GM12878 (cell line): Measurements from ENCODE around the gene RTL9. TPM values are rescaled to one million over a fixed set of nuclear protein-coding genes. Genes with fewer than 3 reads are reported as not detected.

Experiments
- ATAC-seq: fragments of 200-7000 bp; cut with Tn5 transposase; 3 replicates; pipeline ENCODE4 v1.9.1; 2020; ENCODE audit warnings: mild to moderate bottlenecking, moderate library complexity
- BruUV-seq: library from RNA; stranded (reverse); fragments of 400-500 nt; replicated peaks from 2 replicates; lab custom pipeline; 2021; lab: Mats Ljungman, UMichigan
- CTCF ChIA-PET: fragments of 300-600 bp; sonication (Branson Sonifier 250); formaldehyde crosslinking; extraction: SDS; loops from one replicate; lab custom pipeline; 2021; ENCODE audit warnings: inconsistent platforms; lab: Yijun Ruan, JAX
- POLR2A ChIA-PET: fragments of 350-600 bp; formaldehyde crosslinking; extraction: SDS; loops from one replicate; lab custom pipeline; 2021; ENCODE audit warnings: inconsistent platforms; lab: Charles Lee
- RAD21 ChIA-PET: fragments of 300-600 bp; sonication (Branson Sonifier 250); formaldehyde crosslinking; loops from one replicate; lab custom pipeline; 2023; ENCODE audit warnings: antibody characterized with exemption; ENCODE audit not compliant: unreplicated experiment; lab: Charles Lee
- SMC1A ChIA-PET: fragments of 300-600 bp; sonication (Branson Sonifier 250); formaldehyde crosslinking; loops from one replicate; lab custom pipeline; 2023; ENCODE audit not compliant: unreplicated experiment, uncharacterized antibody; lab: Charles Lee
- DNase-seq: peaks from one replicate; pipeline ENCODE4 v3.0.0-alpha.2; 2011; ENCODE audit warnings: low read depth, low spot score
- FAIRE-seq: peaks from 3 replicates; lab custom pipeline; 2011; peaks lifted over from hg19 to GRCh38; lab: Jason Lieb, UNC
- H2AFZ ChIP-seq: 2 replicates; pipeline ENCODE4 v1.6.0; 2011; ENCODE audit warnings: low read depth, low read length, control low read depth; ENCODE audit not compliant: control insufficient read depth
- H3K27ac ChIP-seq: 2 replicates; pipeline ENCODE4 v1.5.1; 2011; ENCODE audit warnings: control low read depth; ENCODE audit not compliant: control insufficient read depth, insufficient read depth
- H3K27me3 ChIP-seq, 2 experiments: replicated peaks in 1 of 2; 2 replicates each; pipeline versions ENCODE4 v1.6.0 to v1.6.1; 2011; ENCODE audit warnings: low read length in 1 of 2; ENCODE audit not compliant: control insufficient read depth in 2 of 2, insufficient read depth in 2 of 2
- H3K36me3 ChIP-seq, 2 experiments: 2 replicates each; pipeline ENCODE4 v1.5.1; 2011; ENCODE audit warnings: low read length in 1 of 2; ENCODE audit not compliant: control insufficient read depth in 2 of 2, insufficient read depth in 2 of 2
- H3K4me1 ChIP-seq: 2 replicates; pipeline ENCODE4 v1.6.1; 2011; ENCODE audit warnings: mild to moderate bottlenecking, low read length, moderate library complexity, mixed read lengths; ENCODE audit not compliant: control insufficient read depth, insufficient read depth
- H3K4me2 ChIP-seq: 2 replicates; pipeline ENCODE4 v1.6.0; 2011; ENCODE audit warnings: control low read depth; ENCODE audit not compliant: control insufficient read depth, insufficient read depth
- H3K4me3 ChIP-seq: fragments of 200-600 bp; sonication (generic); 2 replicates; pipeline ENCODE4 v1.5.1; 2016
- H3K79me2 ChIP-seq: 2 replicates; pipeline ENCODE4 v1.6.0; 2011; ENCODE audit warnings: low read length; ENCODE audit not compliant: control insufficient read depth, insufficient read depth
- H3K9ac ChIP-seq: 2 replicates; pipeline ENCODE4 v1.8.0; 2011; ENCODE audit warnings: low read length, control low read depth, mixed read lengths; ENCODE audit not compliant: control insufficient read depth, insufficient read depth
- H3K9me3 ChIP-seq: replicated peaks from 3 replicates; pipeline ENCODE4 v1.5.1; 2011; ENCODE audit warnings: mild to moderate bottlenecking, low read length; ENCODE audit not compliant: control insufficient read depth, insufficient read depth
- H4K20me1 ChIP-seq: 2 replicates; pipeline ENCODE4 v1.6.0; 2011; ENCODE audit not compliant: control insufficient read depth, insufficient read depth
- KAT2A ChIP-seq: conservative IDR thresholded peaks from 2 replicates; pipeline ENCODE4 v1.6.1; 2011; ENCODE audit warnings: low read depth, low read length; ENCODE audit not compliant: control insufficient read depth
- MLLT1 ChIP-seq: fragments of 450-650 bp; IDR thresholded peaks from 2 replicates; pipeline ENCODE4 v1.6.1; 2016; ENCODE audit warnings: mild to moderate bottlenecking
- MYB ChIP-seq: fragments of 150-350 bp; IDR thresholded peaks from 2 replicates; pipeline ENCODE4 v1.6.1; 2014; ENCODE audit warnings: mild to moderate bottlenecking, low read depth, low read length, borderline replicate concordance
- NR2C2 ChIP-seq: IDR thresholded peaks from 2 replicates; pipeline ENCODE4 v1.6.1; 2011; ENCODE audit warnings: borderline replicate concordance, low read depth; ENCODE audit not compliant: control insufficient read depth, insufficient read length
- PRDM15 ChIP-seq: fragments of 450-650 bp; formaldehyde crosslinking; IDR thresholded peaks from 2 replicates; pipeline ENCODE4 v1.4.0; 2020; ENCODE audit warnings: mild to moderate bottlenecking, moderate library complexity
- SMARCA5 ChIP-seq: fragments of 450-650 bp; IDR thresholded peaks from 2 replicates; pipeline ENCODE4 v1.6.1; 2017; ENCODE audit warnings: mild to moderate bottlenecking
- STAT1 ChIP-seq: fragments of 450-650 bp; conservative IDR thresholded peaks from 2 replicates; pipeline ENCODE4 v1.6.1; 2014; ENCODE audit warnings: antibody characterized with exemption, mild to moderate bottlenecking
- WRNIP1 ChIP-seq: IDR thresholded peaks from 2 replicates; pipeline ENCODE4 v1.6.1; 2011; ENCODE audit warnings: low read depth, low read length, improper control_type of control experiment, borderline replicate concordance
- YBX1 ChIP-seq: fragments of 450-650 bp; IDR thresholded peaks from 2 replicates; pipeline ENCODE4 v1.6.1; 2016; ENCODE audit warnings: antibody characterized with exemption
- ZBTB4 ChIP-seq: fragments of 450-650 bp; formaldehyde crosslinking; IDR thresholded peaks from 2 replicates; pipeline ENCODE4 v1.4.0; 2022; ENCODE audit warnings: mild to moderate bottlenecking, moderate library complexity
- ZNF274 ChIP-seq: IDR thresholded peaks from one replicate; pipeline ENCODE4 v1.8.0; 2011; ENCODE audit not compliant: insufficient read length, insufficient read depth
- ZNF687 ChIP-seq: fragments of 450-650 bp; IDR thresholded peaks from 2 replicates; pipeline ENCODE4 v1.6.1; 2017; ENCODE audit warnings: mild to moderate bottlenecking, moderate library complexity
- WGBS: methylation state at CpG from one replicate; pipeline ENCODE4 v1.1.6; 2016; ENCODE audit warnings: low lambda C conversion rate; ENCODE audit not compliant: insufficient replicate concordance, insufficient coverage; ENCODE audit errors: missing lambda C conversion rate; 5-methylcytosine and 5-hydroxymethylcytosine counted together
- in situ Hi-C: fragments of 300-500 bp; cut with MboI; formaldehyde crosslinking; loops from 9 replicates; pipeline ENCODE4 v1.14.3; 2018; ENCODE audit warnings: mixed read lengths
- intact Hi-C: fragments of 100-400 bp; cut with micrococcal nuclease; formaldehyde crosslinking; loops from one replicate; pipeline ENCODE4 v1.14.2; 2022; ENCODE audit not compliant: unreplicated experiment
- polyA plus RNA-seq, 11 experiments: library from polyadenylated mRNA; depleted of rRNA in 4 of 11; unstranded in 6 of 11; stranded (reverse) in 5 of 11; fragments of >200 nt; fragmentation: Nextera tagmentation in 4 of 11; fragmentation: Illumina TruSeq in 1 of 11; extraction: Ambion mirVana in 4 of 11; extraction: Trizol in 1 of 11; gene quantifications; 1 replicate in 1 of 11; 2 replicates in 10 of 11; pipeline versions ENCODE4 v1.2.1 to v1.2.3, GENCODE V29; 2011 to 2016; ENCODE audit warnings: inconsistent platforms in 2 of 11, missing spikeins in 2 of 11, low read depth in 1 of 11
- total RNA-seq, 4 experiments: library from RNA; depleted of rRNA in 3 of 4; stranded (reverse); fragments of >200 nt in 3 of 4; fragmentation: Illumina TruSeq in 1 of 4; extraction: Trizol in 1 of 4; gene quantifications; 2 replicates each; pipeline versions ENCODE4 v1.2.1 to v1.2.3, GENCODE V29; 2013 to 2021

The RTL9 gene
- total and polyA plus RNA-seq, 10 of the 15 experiments (the other 5 are each of a cell fraction or from before 2014, with no cell fraction given) = 0.05 to 1.2 (median 0.17) TPM

DNA sequence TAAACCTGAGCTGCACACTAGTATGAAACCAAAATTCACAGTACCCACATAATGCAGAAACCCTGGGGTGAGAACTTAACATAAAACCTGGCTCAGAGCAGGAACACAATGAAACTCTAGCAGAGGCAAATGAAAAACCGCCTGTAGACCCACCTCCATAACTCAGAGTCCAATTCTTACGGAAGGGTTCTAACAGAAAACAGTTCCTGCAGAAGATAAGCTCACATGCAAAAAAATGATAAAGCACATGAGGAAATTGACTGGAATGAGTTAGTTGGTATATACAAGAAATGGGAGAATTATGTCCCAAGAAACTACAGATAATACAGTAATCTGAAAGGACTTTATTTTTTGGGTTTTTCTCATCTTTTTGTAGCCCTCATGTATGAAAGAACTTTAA lies 14.7 kb downstream of the RTL9 start:
- Histone ChIP-seq H3K9me3 (no peaks in the 10 kb centered on the region), H3K9ac (no peak overlapping the region), H3K4me3 (no peak overlapping the region), H3K4me1 (no peaks in the 10 kb centered on the region), H2AFZ (no peak overlapping the region), H3K36me3 (no peaks in the 10 kb centered on the region), H3K27ac (no peak overlapping the region), H3K4me2 (no peak overlapping the region), H3K79me2 (no peaks in the 10 kb centered on the region), H3K27me3 (no peaks in the 10 kb centered on the region; a peak in 1 of 4 replicates), H4K20me1 (no peaks in the 10 kb centered on the region)
- ChIA-PET RAD21 (no interaction called here), SMC1A (interaction anchor here (0.8 to 1.4 kb wide), 2 partner anchors 66 to 1008 kb away, joined by 3 read pairs; no protein-coding TSS in a partner anchor), POLR2A (no interaction called here), CTCF (interaction anchor here (1.0 to 2.0 kb wide), 2 partner anchors 226 to 620 kb away, joined by 3 to 4 read pairs; no protein-coding TSS in a partner anchor)
- in situ Hi-C loops = no loop called here
- ATAC-seq (no peak), FAIRE-seq (no peak), DNase-seq (no peak)
- WGBS = 40% methylated on average over 2 of the region's 2 CpGs
- intact Hi-C loops = no loop called here
- no TSS peak for BruUV-seq
- TF ChIP-seq MLLT1 = no peak
- TF ChIP-seq ZNF687 = no peak
- TF ChIP-seq KAT2A = no peak
- no peak for TF ChIP-seq ZNF274
- no peak for TF ChIP-seq WRNIP1
- TF ChIP-seq MYB = no peak
- TF ChIP-seq ZBTB4 (CRISPR knock-in tag) = no peak
- TF ChIP-seq NR2C2 = no peak
- TF ChIP-seq YBX1 = no peak
- TF ChIP-seq PRDM15 (CRISPR knock-in tag) = no peak
- TF ChIP-seq SMARCA5 = no peak
- TF ChIP-seq STAT1 = no peak
